GM10847 (cell line): ENCODE measurements around the gene BHLHE41.

ENCODE experiments used
- POLR2A ChIP-seq: IDR thresholded peaks from 2 replicates; pipeline ENCODE4 v1.6.1; 2011; ENCODE audit not compliant: insufficient read length; ENCODE audit errors: extremely low read depth

The BHLHE41 gene

GRCh38 chr12:26113181-26113654, 11.6 kb downstream of the BHLHE41 start:
- no peak for TF ChIP-seq POLR2A

GRCh38 chr12:26112703-26113147, 12.1 kb downstream of the BHLHE41 start:
- no peak for TF ChIP-seq POLR2A

DNA sequence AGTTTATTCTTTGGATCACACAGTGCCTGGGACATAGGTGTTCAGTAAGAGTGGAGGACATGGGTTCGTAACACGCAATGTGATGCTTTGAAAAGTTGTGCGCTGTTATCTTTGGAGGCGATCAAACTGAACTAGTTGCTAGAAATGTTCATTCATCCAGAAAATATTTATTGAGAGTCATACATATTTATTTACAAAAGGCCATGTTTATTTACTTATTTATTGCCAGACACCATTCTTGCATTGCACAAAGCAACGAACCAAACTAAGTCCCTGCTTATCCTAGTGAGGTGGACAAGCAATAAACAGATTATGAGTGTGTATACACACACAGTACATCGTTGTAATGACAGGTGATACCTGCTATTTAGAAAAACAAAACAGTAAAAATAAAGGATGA, 12.6 kb downstream of the BHLHE41 start:
- TF ChIP-seq POLR2A, result no peak

DNA sequence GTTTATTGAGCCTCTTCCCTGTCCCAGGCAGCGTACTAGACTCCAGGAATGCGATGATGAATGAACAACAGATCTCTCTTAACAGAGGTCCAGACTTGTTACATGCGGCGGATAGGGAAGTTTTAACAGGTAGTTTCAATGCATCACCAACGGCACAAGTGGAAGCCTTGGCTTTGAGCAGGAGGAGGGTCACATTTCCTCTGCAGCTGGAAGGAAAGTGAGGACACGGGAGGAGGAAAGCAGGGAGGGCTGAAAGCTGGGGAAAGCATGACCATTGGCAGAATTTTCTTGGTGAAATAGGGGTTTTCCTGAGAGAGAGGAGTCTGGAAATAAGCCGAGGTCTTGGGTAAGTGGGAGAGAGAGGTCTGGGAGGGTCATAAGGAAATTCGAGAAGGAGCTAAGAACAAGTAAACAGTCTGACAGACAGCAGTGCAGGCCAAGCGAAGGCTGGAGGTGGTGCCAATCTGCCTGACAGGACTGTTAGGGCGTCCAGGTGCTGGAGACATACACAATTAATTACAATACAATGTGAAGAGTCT, 15.4 kb downstream of the BHLHE41 start:
- TF ChIP-seq POLR2A, result no peak

GRCh38 chr12:26108915-26109314, 15.9 kb downstream of the BHLHE41 start:
- TF ChIP-seq POLR2A, result no peak

DNA sequence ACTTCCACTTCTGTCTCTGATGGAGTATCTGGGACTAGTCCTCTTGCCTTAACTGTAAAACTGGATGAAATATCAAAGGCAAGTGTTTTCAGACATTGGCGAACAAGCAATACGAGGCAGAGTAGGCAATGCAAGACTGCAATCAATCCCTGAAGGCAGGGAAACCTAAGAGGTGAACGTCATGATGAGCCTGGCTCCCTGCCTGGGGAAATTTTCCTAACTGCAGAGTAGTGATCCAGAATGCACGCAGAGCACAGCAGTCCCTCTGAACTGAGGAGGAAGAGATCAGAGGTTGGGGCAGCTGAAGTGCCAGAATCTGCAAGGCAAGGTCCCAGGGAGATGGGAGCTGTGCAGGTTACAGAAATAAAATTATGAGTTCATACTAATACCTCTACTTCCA, 18.5 kb downstream of the BHLHE41 start:
- TF ChIP-seq POLR2A, result no peak

DNA sequence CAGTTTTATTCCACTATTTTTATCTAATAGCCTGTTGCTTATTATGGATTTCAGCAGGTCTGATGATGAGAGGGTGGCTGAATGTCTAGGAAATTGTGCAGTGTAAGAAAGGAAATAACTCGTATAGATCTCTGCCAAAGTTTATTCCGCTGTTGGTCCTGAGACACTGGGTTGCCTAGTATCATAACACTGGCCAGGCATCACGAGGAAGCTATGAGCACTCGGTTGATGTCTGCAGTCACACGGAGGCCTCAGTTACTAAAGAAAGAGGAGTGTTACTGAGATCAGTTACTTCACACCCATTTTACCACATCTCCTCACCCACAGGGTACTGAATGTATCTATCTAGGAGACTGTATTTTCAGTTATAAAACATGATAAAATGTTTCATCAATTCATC, 21.9 kb downstream of the BHLHE41 start:
- TF ChIP-seq POLR2A, result no peak

GRCh38 chr12:26101763-26102162, 23.1 kb downstream of the BHLHE41 start:
- TF ChIP-seq POLR2A, result no peak

DNA sequence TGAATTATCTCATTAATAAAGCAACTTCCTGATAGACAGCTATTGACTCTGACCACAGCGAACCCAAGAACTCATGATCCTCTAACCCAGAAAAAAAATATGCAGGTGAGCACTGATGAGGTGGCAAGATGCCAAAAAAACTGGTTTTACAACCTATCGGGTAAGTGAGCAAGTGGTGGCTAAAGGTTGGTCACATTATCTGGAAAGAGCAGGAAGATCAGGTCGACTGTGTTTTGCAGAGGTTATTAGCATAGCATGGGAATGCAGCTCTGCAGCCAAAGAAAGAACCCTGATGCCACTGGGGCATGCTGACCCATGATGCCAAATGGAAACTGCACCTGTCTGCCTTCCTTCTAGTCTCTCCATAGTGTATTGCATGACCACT, 23.5 kb downstream of the BHLHE41 start:
- no peak for TF ChIP-seq POLR2A

GRCh38 chr12:26100666-26101349, 24.0 kb downstream of the BHLHE41 start:
- TF ChIP-seq POLR2A, result no peak

DNA sequence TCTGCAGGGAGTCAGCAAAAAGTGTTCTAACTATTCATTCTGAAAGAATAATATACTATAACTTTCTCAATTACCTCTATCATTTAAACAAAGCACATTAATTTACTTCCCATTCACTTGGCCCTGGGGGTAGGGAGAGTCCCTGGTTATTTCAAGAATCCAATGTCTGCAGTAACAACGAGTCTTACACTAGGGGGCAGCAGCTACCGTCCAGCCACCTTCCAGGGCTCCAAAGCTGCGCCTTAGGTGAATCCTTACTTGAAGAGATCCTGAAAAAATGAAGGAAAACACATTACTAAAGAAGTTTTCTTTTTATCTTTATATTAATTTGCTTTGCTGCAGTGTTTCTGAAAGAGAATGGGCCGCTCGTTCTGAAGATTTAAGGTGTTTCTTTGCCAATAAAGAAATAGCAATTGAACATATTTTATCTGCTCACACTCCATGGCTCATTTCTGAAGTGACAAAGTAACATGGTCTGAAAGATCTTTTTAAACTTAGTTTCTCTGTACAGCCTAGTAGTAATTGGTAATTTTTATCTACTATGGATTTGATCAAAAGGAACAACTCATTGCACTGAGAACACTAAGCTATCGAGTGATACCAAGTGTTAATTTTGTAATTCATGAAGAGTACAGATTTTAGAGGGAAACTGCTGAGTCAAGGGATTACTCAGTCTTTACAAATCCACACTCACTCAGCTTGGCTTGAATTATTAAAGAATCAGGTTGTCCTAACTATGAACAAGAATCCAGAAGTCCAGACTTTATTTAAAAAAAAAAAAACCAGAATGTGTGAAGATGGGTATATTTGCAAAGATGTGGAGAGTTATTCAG, 27.6 kb downstream of the BHLHE41 start:
- TF ChIP-seq POLR2A, result no peak

DNA sequence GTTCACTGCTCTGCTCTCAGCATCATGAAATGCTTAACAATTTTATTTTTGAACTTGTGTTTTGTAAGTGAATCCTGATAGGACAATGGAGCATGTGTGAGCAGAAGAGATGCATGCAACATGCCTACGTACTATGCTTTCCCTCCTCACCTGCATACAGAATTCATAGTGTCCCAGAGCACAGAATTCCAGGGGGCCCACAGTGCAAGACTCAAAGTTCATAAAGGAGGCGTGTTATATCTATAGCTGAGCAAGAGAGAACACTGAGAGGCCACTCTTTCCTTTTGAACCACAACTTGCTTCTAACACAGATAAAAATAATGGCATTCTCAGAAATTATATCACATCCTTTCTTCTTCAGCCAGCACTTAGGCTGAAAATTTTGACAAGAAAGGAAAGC, 28.8 kb downstream of the BHLHE41 start:
- TF ChIP-seq POLR2A, result no peak

DNA sequence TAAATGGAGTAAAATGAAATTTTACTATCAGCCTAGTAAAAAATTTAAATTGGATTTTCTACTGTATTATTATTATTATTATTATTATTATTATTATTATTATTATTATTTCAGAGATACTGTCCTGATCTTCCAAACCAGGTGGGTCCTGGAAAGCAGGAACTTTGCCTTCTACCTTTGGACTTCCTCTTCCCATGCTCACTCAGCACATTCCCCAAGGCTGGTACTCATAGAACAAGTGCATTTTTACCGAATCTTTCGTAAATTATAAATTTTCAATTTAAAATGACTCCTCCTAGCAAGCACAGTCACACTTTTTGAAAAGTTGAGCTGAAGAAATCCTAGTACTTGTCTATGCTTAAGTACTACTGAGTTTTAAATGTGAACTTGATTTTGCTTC, 29.7 kb downstream of the BHLHE41 start:
- TF ChIP-seq POLR2A, result no peak

DNA sequence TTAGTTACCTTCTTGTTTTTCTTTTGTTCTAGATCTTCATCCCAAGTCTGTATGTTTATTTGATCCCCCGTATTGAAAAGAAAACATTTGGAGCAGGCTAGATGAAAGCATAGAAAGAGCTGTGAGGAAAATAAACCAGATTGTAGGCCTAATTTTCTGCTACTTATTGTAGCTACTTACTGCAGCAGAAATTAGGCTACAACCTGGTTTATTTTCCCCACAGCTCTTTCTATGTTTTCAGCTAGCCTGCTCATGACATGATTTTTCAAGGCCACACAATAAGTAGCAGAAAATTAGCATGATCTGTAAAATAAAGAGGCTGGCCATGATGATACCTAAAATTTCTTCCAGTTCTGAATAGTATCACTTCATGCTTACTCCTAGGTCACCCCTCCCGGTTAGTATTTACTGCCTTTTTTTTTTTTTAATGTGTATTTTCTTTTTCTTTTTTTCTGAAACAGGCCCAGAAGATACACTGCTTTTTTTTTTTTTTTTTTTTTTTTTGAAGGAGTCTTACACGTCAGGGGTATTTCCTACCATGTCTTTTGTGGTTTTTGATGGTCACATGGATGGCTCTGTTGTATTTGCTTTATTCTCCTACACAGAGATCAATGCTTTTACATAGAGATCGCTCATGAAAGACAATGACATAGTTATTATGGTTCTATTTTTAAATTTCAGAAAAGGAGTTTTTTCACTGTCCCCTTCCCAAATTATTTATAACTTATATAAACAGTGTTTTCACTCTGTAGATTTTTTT, 32.3 kb downstream of the BHLHE41 start:
- TF ChIP-seq POLR2A, result no peak

DNA sequence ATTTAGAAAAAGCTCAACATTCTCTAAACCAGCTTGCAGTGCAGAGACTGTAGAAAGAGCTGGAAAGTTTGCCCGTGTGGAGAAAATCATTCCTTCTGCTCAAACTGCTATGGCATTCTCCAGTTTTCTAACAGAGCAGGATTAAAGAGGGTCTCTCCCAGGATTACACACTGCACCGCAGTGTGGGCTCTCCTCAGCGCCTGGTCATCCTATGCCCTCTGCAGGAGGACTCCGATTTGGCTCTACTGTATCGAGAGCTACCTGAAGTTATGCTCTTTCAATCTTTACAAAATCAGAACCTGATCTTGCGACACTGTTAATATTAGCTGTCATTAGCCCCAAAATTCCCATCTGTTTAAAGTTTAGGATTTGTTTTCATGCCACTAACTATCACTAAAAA, 33.0 kb downstream of the BHLHE41 start:
- TF ChIP-seq POLR2A, result no peak
